ENCODE measurements around the gene SUMF1.

The SUMF1 gene

GRCh38 chr3:4351164-4351855 is 115.8 kb downstream of the SUMF1 start:
- H3K9me3 ChIP-seq (replicated peaks; ENCODE audit: insufficient read depth, low read length): no peaks in the 10 kb centered on the region
- TF ChIP-seq EZH2 (optimal IDR thresholded peaks at IDR 0.05; ENCODE audit: low read depth, low read length) (no peak), CTCF (IDR thresholded peaks at IDR 0.05; ENCODE audit: low read length) (no peak), EZH2phosphoT487 (IDR thresholded peaks at IDR 0.05; ENCODE audit: low read length) (no peak)
- no peaks in the 10 kb centered on the region for H4K20me1 ChIP-seq (ENCODE audit: insufficient read depth, low read length)
- no peaks in the 10 kb centered on the region for H3K27me3 ChIP-seq (replicated peaks; ENCODE audit: insufficient read depth, low read length)
- peak overlapping the region; percentile 45 for H3K4me2 ChIP-seq (ENCODE audit: low read depth, low read length)
- no peaks in the 10 kb centered on the region for H3K9me2 ChIP-seq (replicated peaks; ENCODE audit: insufficient read depth, low read length)
- no peak overlapping the region for H3K27ac ChIP-seq (ENCODE audit: low read length)
- no peaks in the 10 kb centered on the region for H3K79me2 ChIP-seq (ENCODE audit: low read length)
- H3F3A ChIP-seq (ENCODE audit: insufficient read depth, low read length): 0 out of 2 replicates have a peak, but pooled peaks cover 3% of the 10 kb centered on the region
- peak overlapping the region; percentile 17; the same call in 1 of the 2 replicates for H3K9ac ChIP-seq (ENCODE audit: low read length)
- no peaks in the 10 kb centered on the region for H3K36me3 ChIP-seq (replicated peaks; ENCODE audit: insufficient read depth, low read length)
- H3K4me1 ChIP-seq (ENCODE audit: low read length): no peaks in the 10 kb centered on the region
- peak overlapping the region; percentile 55; the same call in 1 of the 2 replicates for H2AFZ ChIP-seq (ENCODE audit: low read length)
- DNase-seq: peak; percentile 51
- peak overlapping the region; percentile 44 for H3K4me3 ChIP-seq (ENCODE audit: low read length)

GRCh38 chr3:4350789-4351163 is 116.3 kb downstream of the SUMF1 start:
- Histone ChIP-seq H3K27me3 (replicated peaks; ENCODE audit: insufficient read depth, low read length) (no peaks in the 10 kb centered on the region), H3K9me3 (replicated peaks; ENCODE audit: insufficient read depth, low read length) (no peaks in the 10 kb centered on the region), H3F3A (ENCODE audit: insufficient read depth, low read length) (0 out of 2 replicates have a peak, but pooled peaks cover 3% of the 10 kb centered on the region), H2AFZ (ENCODE audit: low read length) (peak overlapping the region; percentile 55; the same call in 1 of the 2 replicates), H3K9me2 (replicated peaks; ENCODE audit: insufficient read depth, low read length) (no peaks in the 10 kb centered on the region), H3K79me2 (ENCODE audit: low read length) (no peaks in the 10 kb centered on the region), H3K36me3 (replicated peaks; ENCODE audit: insufficient read depth, low read length) (no peaks in the 10 kb centered on the region), H3K4me3 (ENCODE audit: low read length) (peak overlapping the region; percentile 44; the same call in 1 of the 2 replicates), H3K4me1 (ENCODE audit: low read length) (no peaks in the 10 kb centered on the region), H3K4me2 (ENCODE audit: low read depth, low read length) (peak overlapping the region; percentile 45), H3K9ac (ENCODE audit: low read length) (peak overlapping the region; percentile 17; the same call in 1 of the 2 replicates), H4K20me1 (ENCODE audit: insufficient read depth, low read length) (no peaks in the 10 kb centered on the region), H3K27ac (ENCODE audit: low read length) (no peak overlapping the region)
- peak; percentile 53 for DNase-seq
- TF ChIP-seq CTCF (IDR thresholded peaks at IDR 0.05; ENCODE audit: low read length): peak; percentile 72
- TF ChIP-seq EZH2phosphoT487 (IDR thresholded peaks at IDR 0.05; ENCODE audit: low read length): no peak
- no peak for TF ChIP-seq EZH2 (optimal IDR thresholded peaks at IDR 0.05; ENCODE audit: low read depth, low read length)

- DNase-seq: no peak
- no peak overlapping the region for H3K27ac ChIP-seq (ENCODE audit: low read length)
- H3K79me2 ChIP-seq (ENCODE audit: low read length): no peaks in the 10 kb centered on the region
- no peaks in the 10 kb centered on the region for H3K36me3 ChIP-seq (replicated peaks; ENCODE audit: insufficient read depth, low read length)
- H3K9me3 ChIP-seq (replicated peaks; ENCODE audit: insufficient read depth, low read length): no peaks in the 10 kb centered on the region
- no peaks in the 10 kb centered on the region for H3F3A ChIP-seq (ENCODE audit: insufficient read depth, low read length)
- no peaks in the 10 kb centered on the region for H3K27me3 ChIP-seq (replicated peaks; ENCODE audit: insufficient read depth, low read length)
- H3K4me2 ChIP-seq (ENCODE audit: low read depth, low read length): no peak overlapping the region
- H2AFZ ChIP-seq (ENCODE audit: low read length): no peak overlapping the region
- H4K20me1 ChIP-seq (ENCODE audit: insufficient read depth, low read length): no peaks in the 10 kb centered on the region
- no peak overlapping the region for H3K9ac ChIP-seq (ENCODE audit: low read length)
- H3K4me1 ChIP-seq (ENCODE audit: low read length): no peaks in the 10 kb centered on the region
- H3K9me2 ChIP-seq (replicated peaks; ENCODE audit: insufficient read depth, low read length): no peaks in the 10 kb centered on the region
- H3K4me3 ChIP-seq (ENCODE audit: low read length): no peak overlapping the region
- no peak for TF ChIP-seq EZH2phosphoT487 (IDR thresholded peaks at IDR 0.05; ENCODE audit: low read length)
- TF ChIP-seq EZH2 (optimal IDR thresholded peaks at IDR 0.05; ENCODE audit: low read depth, low read length): no peak
- TF ChIP-seq CTCF (IDR thresholded peaks at IDR 0.05; ENCODE audit: low read length): no peak
Observed at GRCh38 chr3:4343258-4343657, 123.8 kb downstream of the SUMF1 start.
